D721Med (cell line): ENCODE data around the gene COPS4.
A peak's percentile ranks its signal among the peaks of the same experiment; 100 is the strongest.
"Not testable (repeated sequence)": the region's sequence is repeated elsewhere in the genome, so short reads cannot be mapped to it uniquely, and the experiment has no call there.

ENCODE experiments used
- DNase-seq: peaks from one replicate; pipeline ENCODE4 v3.0.0; 2011; ENCODE audit warnings: low spot score; ENCODE audit not compliant: insufficient read length
- FAIRE-seq: peaks from 2 replicates; lab custom pipeline; 2011; peaks lifted over from hg19 to GRCh38; lab: Jason Lieb, UNC
- CTCF ChIP-seq: IDR thresholded peaks from 2 replicates; pipeline ENCODE4 v1.5.1; 2012; ENCODE audit warnings: mild to moderate bottlenecking, control low read depth; ENCODE audit not compliant: insufficient read depth; ENCODE audit errors: missing control alignments

Gene COPS4

GRCh38 chr4:83034630-83035494 lies at the start of gene COPS4:
COPS4 (plus strand) TSS chr4:83035183; CDS start chr4:83035225, 42 bp downstream.
- peak; percentile 93 for FAIRE-seq
- peak; percentile 34 for DNase-seq
- TF ChIP-seq CTCF, result no peak

- not testable (repeated sequence) for DNase-seq, FAIRE-seq
Observed at GRCh38 chr4:82987519-82987918, 47.5 kb upstream of the COPS4 start.

- FAIRE-seq (peak; percentile 72), DNase-seq (no peak)
- TF ChIP-seq CTCF, result no peak
Observed at GRCh38 chr4:82988323-82988832, 46.6 kb upstream of the COPS4 start.

GRCh38 chr4:82989575-82990429 lies 45.2 kb upstream of the COPS4 start:
- no peak for TF ChIP-seq CTCF
- FAIRE-seq (no peak), DNase-seq (no peak)

GRCh38 chr4:82994834-82995233 lies 40.1 kb upstream of the COPS4 start:
- DNase-seq, result no peak
- no peak for FAIRE-seq
- no peak for TF ChIP-seq CTCF

GRCh38 chr4:82998898-82999297 lies 36.1 kb upstream of the COPS4 start:
- no peak for TF ChIP-seq CTCF
- DNase-seq (no peak), FAIRE-seq (no peak)

- FAIRE-seq, result no peak
- TF ChIP-seq CTCF, result no peak
Observed at GRCh38 chr4:83002329-83002728, 32.7 kb upstream of the COPS4 start.

GRCh38 chr4:83003044-83003791 lies 31.8 kb upstream of the COPS4 start:
- FAIRE-seq, DNase-seq: not testable (repeated sequence)

More at GRCh38 chr4:83002329-83002728, 32.7 kb upstream of the COPS4 start:
- DNase-seq, result no peak
